HG02973 (cell line): ENCODE data around the gene IGSF11.
"Not testable (repeated sequence)": the region's sequence is repeated elsewhere in the genome, so short reads cannot be mapped to it uniquely, and the experiment has no call there.

Experiments
- ATAC-seq: cut with Tn5 transposase; IDR thresholded peaks from one replicate; pipeline ENCODE4 v1.9.1; 2021; ENCODE audit warnings: moderate library complexity; ENCODE audit not compliant: unreplicated experiment

Gene IGSF11

DNA sequence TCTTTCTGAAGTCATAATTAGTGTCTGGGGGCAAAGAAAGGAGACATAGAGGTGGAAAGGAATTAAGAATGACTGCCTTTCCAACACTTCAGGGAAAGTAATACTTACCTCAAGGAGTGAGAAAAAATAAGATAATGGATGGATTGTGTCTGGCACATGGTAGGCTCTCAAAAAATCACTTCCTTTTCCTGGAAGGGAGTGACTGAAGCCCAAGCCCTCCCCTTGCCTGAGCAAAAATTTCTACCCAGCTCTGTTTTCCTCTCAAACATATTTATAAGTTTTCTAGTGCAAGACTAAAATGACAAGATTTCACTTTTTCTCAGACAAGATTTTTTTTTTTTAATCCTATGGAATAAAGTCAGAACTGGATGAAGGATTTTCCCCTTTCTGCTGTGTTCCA, 145.0 kb downstream of the IGSF11 start:
- no peak for ATAC-seq

GRCh38 chr3:118886708-118887107, 147.9 kb downstream of the IGSF11 start:
- ATAC-seq = no peak

DNA sequence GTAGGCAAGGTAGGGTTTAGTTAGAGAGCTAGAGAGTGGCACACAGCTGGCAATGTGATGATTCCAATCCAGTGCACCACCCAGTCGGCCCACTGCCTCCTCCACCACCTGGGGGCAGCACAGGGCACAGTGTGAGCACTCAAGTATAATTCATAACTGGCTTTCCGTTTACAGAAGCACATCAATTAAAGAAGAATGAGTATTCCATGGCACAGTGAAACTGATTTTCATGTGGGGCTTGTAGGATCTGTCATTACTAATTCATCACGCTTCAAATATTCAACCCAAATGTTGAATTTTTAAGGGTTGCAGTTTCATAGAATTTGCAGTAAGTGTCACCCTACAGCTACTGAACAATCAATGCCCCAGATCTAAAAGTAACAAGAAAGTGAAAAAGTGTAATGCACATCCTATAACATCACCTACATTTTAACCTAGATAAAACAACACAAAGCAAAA, 149.9 kb downstream of the IGSF11 start:
- ATAC-seq = peak; percentile 77

DNA sequence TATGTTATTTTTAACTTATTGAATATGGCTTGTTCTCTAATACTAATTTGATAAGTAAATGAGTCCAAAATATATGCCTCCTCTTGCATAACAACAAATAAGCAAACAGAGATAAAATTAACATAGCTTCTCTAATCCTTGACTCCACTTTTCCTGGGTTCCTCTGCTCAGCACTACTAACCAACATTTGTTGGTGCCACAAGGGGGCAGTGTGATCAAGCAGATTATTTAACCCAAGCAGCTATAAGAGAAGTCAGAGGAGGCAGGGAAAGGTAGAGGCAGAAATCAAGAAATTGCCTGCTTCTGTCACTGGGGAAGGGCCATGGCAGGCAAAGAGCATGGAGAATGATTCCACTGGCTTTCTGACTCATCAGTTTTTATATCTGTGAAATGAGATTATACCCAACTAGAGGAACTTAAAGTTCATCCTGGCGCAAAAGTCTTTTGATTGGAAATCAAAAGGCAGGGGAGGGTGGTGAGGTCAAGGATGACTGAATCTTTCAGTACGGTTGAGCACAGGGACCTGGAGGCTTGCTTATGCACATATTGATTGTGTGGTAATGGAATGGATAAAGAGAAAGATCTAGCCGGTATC, 152.2 kb downstream of the IGSF11 start:
- ATAC-seq = peak; percentile 61

GRCh38 chr3:118868051-118868450, 166.6 kb downstream of the IGSF11 start:
- ATAC-seq = no peak

- peak; percentile 72 for ATAC-seq
Observed at GRCh38 chr3:118863731-118864322, 170.8 kb downstream of the IGSF11 start.

DNA sequence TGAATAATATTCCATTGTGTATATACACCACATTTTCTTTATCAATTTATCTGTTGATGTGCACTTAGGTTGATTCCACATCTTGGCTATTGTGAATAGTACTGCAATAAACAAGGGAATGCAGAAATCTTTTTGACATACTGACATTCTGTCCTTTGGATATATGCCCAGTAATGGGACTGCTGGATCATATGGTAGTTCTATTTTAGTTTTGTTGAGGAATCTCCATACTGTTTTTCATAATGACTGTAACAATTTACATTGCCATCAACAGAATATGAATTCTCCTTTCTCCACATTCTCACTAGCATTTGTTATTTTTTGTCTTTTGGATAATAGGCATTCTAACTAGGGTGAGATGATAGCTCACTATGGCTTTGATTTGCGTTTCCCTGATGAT, 174.7 kb downstream of the IGSF11 start:
- ATAC-seq = no peak

DNA sequence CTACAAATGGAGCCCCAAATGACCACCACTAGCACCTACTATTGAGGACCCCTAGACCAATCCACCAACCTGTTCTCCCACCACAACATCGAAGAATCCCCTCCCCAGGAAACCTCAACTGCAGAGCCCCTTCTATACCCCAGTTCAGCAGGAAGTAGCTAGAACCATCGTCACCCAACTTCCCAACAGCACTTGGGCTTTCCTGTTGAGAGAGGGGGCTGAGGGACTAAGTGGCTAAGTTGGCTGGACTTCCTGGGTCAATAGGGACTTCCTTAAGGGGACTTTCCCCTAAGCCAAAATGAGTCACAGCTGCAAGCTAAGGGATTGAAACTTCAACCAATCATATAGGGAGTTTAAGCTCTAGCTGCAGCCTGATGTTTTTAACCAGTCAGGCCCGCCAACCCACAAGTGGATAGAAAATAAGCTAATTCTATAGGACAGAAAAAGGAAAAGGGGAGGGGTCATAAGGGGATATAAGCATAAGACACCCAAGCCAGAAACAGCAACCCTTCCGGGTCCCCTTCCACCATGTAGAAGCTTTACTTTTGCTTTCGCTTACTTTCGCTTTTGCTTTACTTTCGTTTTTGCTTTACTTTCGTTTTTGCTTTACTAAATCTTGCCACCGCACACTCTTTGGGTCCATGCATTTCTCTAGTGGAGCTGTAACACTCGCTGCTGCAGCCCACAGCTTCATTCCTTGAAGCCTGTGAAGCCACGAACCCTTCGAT, 183.0 kb downstream of the IGSF11 start:
- not testable (repeated sequence) for ATAC-seq

GRCh38 chr3:118850687-118851086, 184.0 kb downstream of the IGSF11 start:
- ATAC-seq = no peak
